HG03103 (cell line): ENCODE results near the gene FGFR2.

Source experiments
- ATAC-seq: cut with Tn5 transposase; IDR thresholded peaks from one replicate; pipeline ENCODE4 v1.9.1; 2021; ENCODE audit warnings: low read depth; ENCODE audit not compliant: unreplicated experiment

Gene FGFR2

DNA sequence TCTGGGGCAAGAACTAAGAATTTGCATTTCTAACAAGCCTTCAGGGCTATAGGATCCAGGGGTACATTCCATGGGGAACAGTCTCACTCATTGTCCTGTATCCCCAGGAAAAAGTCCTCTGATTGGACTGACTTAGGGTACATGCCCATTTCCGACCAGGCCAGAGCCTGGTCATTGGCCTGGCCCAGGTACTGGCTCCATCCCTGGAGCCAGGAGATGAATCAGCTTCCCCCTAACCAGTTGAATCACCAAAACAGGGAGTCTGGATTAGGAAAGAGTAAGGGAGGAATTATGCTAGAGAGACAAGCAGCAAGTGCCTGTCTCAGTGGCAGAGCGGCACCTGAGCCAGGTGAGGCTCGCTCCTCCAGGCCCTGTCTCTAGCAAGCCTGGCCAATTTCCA, 137.5 kb downstream of the FGFR2 start:
- ATAC-seq: no peak

DNA sequence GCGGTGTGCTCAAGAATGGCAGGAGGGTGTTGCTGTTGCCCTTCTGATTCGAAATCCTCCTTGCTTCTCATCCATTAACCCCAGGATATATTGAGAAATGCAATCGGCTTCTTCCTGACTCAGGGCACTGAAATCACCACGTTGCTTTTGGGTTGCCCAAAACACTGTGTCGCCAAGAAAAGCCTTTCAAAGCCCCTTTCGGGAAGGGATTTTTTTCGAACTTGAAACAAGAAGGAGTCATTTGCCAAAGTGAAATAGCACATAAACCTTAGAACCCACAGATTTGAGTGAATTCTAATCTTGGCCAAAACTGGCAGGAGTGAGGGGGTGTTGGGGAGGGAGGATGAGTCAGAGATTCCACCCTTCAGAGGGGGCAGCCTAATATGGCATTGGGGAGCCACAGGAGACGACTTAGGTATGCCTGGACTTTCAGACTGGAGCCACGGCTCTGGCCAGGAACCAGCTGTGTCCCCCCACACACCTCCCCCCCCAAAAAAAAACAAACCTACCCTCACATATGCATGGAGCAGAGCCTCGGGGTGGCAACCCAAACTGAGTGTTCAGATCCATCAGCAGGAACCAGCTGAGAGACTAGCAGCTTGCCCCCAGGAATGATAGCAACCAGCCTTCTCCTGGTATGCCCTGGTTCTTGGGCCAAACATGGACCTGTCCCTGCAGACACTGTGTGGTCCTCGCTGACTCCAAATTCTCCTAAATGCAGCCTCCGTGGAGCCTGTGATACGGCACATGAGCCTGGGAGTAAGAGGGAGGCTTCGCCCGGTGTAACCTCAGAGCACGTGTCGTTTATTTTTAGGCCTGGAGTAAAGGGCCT, 138.4 kb downstream of the FGFR2 start:
- no peak for ATAC-seq

DNA sequence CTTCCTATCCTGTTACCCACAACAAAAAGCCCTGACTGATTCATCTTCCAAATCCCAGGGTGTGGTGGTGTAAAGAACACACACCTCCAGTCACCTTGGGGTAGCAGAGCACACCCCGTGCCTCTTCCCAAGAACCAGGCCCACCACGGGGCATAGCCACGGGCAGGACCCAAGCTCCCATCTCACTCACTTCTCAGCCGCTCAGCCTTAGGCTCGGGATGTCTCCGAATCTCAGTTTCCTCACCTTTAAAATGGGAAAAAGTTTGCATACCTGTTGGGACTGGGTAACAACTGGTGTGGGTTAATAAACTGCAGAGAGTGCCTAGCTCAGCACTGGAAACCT, 139.0 kb downstream of the FGFR2 start:
- ATAC-seq: no peak

DNA sequence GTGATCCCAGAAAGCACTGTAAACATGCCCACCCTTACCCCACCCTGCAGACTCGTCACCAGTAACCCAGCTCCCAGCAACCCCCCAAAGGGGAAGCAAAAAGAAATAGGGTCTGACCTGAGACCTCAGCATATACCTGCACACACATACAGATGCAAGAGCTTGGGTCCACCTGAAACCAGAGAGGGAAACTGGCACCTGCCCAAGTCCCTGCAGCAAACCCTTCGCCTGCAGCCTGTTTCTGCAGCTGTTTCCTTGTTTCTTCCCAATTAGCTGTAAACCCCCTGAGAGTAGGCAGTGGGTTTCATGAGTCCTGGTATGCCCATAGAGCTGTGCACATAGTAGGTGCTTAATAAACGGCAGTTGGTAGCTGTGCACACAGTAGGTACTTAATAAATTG, 140.5 kb downstream of the FGFR2 start:
- ATAC-seq: no peak

DNA sequence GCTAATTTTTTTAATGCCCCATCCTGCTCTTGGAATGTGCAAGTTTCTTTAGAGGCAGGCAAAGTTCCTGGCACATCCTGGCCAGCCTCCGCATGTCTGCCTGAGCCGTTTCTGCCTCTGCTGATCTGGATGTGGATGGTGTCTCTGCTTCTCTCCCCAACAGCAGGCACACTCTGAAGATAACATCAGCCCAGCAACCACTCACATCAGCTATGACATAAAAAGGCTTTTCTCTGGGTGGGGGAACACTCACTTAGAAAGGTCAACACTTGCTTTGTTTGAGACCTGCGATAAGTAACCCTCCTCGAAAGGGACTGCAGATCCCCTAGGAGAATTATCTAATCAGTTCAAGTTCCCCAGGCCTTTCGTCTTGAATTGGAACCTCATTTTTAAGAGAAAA, 142.9 kb downstream of the FGFR2 start:
- ATAC-seq: no peak

DNA sequence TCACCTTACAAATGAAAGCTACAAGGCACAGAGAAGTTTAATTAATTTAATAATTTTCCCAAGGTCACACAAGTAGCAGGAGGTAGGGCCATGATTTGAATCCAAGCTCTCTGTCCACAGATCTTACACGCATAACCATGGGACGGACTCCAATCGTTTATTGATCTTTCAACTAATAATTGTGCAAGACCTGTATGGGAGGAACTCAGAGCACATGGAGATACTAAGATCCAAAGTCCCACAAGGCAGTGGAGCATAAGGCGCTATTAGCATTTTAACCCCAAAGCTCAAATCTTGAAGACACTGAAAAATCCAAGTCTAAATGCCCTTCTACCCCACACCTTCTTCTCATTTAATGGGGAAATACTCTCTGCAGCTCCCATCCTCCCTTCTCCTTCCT, 143.5 kb downstream of the FGFR2 start:
- ATAC-seq: no peak

DNA sequence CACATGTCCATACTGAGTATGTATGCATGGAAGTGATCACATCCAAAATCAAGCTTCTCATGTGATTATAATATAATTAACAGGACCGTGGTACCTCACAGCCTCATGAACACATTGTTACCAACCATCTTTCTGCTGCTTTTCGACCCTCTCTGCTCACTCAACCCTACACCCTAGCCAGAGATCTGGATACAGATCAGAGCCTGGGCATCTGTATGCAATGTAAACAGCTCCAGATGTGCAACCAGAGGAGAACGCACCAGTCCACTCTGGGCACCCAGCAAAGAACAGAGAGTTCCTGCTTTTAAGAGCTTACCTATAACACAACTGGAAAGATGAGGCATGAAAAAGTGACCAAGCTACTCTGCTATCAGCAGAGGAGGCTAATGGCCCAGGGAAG, 145.1 kb downstream of the FGFR2 start:
- no peak for ATAC-seq

DNA sequence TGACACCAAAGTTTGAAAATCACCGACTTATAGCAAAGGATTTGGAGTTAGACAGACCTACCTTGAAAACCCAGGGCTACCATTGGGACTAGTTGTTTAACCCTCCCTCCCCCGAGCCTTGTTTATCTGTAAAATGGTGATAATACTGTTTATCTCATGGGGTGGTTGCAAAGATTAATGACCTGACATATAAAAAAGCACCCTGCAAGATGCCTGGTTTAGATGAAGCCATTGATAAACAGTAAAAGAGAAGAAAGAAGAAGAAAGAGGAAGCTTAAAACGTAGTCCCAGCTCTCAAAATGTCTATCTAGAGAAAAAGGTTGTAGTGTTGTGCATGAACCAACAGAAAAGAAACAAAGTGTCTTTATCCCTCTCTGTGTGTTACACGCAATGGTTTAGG, 145.7 kb downstream of the FGFR2 start:
- no peak for ATAC-seq

DNA sequence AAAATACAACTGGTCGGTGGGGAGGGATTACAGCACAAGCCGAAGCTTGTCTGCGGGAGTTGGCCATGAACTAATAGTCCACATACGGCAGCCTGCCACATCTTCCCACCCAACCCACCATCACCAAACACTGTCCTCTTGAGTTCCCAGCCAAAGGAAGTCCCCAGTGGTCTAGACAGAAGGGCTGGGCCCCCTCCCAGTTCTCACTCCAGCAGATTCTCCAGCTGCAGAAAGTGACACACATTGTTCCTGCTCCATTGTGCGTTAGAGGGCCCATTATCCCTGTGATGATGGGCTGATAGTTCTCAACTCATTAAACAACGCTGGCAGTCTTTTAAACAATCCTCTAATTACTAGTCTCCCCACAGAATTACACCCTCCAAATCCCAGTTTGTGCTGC, 148.0 kb downstream of the FGFR2 start:
- ATAC-seq: no peak

DNA sequence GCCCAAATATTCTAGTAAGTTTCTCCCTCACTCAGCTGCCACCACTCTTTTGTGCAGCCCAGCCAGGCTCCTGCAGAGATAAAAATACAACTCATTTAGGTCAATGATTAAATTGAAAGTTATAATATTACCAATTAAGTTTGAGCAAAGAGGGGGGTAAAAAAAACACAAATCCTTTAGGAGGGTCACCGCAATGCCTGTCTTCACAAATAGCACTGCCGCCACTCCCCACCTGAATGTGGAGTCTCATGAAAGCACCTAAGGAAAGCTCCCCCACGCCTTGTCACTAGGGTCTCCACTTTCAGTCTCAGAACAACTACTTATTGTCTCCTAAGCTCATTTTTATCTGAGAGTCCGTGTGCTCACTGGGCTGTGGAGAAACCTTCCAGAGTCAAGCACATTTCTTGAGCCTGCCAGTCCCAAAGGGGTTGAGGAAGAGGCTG, 148.7 kb downstream of the FGFR2 start:
- no peak for ATAC-seq

DNA sequence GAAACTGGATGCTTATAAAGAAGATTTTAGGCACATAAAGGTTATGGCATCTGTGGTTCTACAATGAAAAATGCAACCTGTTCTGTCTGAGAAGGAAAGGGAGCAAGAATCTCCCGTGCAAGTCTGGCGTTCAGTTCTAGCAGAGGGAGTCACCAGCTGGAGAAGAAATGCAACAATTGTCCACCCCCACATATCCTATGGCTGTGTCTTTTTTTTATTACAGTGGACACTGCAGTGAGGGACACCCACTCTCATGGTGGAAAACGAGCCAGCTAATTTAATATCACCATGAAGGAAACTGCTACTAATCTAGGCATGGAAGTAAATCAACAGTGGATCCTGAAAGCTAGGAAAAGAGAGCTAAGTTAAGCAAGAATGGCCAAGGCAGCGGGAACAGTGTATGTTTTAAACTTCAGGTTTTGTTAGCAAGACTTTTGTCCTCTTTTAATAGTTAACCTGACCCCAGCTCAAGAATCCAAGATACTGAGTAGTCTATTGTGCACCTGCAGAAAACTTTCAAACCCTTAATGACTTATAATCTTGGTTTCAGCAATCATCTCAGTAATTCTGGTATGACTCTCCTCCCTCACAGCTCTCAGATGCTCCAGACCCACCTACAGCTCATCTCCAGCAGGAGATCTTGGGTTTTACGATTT, 149.3 kb downstream of the FGFR2 start:
- peak; percentile 79 for ATAC-seq

DNA sequence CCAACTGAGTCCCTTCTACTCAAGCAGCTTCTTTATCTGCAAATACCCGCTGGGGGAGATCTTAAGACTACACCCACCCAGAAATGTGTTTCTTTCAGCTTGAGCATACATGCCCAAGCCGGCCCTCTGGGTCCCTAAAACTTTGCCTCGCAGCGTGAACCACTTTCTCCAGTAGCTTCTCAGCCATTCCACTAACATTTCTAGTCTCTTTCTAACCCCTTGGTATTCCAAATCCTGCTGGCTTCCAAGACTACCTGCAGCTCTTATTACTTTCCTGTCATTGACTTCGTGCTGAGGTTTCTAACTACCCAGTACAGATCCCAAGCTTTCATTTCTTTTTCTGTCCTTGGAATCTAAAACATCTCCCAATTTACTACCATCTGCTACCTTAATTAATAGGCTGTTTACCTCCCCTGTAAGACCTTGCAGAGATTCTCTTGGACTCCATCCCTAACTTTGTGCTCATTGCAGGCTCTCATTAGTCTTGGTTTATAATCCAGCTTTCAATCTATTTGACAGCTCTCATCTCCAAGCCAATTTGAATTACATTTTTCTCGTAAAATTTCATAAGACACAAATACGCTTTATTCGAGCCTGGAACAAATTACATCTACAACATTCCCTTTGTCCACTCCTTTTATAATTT, 153.6 kb downstream of the FGFR2 start:
- no peak for ATAC-seq

DNA sequence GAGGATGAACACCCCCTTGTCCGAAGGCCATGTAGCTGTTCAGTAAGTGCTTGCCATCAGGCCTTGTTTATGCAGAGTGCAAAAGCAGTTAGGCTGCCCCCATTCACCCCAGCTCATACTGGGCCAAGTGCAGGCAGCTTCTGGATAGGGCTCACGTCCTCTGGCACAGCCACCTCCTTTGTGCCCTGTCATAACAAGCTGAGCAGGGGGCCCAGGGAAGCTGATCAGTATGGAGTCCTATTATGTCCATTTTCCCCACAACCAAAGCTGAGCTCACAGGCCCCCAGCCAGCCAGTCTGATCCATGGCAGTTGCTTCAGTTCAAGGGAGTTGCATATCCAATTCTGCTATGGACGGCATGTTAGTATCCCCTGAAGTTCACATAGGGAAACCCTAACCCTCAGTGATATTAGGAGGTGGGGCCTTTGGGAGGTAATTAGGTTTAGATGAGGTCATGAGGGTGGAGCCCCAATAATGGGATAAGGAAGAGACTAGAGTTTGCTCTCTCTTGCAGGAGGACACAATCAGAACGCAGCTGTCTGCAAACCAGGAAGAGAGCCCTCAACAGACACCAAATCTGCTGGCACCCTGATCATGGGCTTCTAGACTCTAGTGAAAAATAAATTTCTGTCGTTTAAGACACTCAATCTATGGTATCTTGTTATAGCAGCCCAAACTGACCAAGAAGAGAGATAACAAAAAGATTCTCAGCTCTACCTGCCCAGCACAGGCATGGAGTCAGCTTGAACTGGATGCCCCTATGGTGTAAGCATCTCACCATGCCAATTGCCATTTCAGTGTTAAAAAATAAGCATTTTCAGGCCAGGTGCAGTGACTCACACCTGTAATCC, 155.9 kb downstream of the FGFR2 start:
- ATAC-seq: no peak

DNA sequence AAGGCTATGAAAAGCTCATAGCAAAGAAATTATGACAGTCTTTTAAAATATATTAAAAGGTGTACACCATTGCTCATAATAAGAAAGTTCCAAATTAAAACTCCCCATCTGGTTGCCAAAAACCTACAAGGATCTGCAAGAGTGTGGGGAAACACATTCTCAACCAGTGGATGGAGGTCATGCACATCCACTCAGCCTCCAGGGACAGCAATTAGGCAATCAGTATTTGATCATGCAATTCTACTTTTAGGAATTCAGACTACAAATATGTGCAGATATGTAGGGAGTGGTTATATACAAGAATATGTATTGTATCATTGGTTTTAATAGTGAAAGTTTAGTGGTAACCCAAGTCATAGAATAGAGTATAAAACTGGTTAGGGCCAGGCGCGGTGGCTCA, 157.8 kb downstream of the FGFR2 start:
- ATAC-seq: no peak

DNA sequence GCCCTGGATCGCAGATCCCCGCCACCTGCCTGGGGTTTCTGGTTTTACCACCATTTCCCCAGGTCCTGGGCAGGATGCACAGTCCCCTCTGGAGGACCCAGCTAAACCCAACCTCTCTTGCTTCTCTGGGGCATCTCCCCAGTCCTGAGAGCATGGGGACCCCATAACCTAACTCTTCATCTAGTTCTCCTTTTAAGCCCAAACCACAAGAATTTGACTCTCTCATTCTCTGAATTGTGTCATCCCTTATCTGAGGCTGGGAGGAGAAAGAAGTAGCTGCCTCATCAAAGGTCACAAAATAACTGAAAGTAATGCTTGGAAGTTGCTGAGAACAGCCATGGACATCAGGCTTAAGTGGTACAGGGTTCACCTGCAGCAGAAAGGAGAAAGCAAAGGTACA, 159.9 kb downstream of the FGFR2 start:
- ATAC-seq: no peak

DNA sequence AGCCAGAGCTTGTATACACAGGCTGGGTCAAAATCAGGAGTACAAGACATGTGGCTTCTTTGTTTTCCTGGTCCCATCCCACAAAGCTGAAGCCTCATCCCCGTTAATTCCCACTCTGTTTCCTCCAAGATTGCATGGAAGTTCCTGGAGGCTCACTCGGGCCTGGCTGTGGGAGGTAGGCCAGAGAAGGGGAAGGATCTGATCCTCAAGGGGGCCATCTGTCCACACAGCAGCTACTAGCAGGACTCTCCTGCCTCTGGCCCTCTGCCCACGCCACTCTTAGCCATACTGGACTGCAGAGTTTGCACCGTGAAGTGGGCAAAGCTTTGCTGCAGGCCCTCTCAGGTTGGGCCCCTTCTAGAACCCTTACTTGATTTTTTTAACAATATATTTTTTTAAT, 160.6 kb downstream of the FGFR2 start:
- no peak for ATAC-seq

DNA sequence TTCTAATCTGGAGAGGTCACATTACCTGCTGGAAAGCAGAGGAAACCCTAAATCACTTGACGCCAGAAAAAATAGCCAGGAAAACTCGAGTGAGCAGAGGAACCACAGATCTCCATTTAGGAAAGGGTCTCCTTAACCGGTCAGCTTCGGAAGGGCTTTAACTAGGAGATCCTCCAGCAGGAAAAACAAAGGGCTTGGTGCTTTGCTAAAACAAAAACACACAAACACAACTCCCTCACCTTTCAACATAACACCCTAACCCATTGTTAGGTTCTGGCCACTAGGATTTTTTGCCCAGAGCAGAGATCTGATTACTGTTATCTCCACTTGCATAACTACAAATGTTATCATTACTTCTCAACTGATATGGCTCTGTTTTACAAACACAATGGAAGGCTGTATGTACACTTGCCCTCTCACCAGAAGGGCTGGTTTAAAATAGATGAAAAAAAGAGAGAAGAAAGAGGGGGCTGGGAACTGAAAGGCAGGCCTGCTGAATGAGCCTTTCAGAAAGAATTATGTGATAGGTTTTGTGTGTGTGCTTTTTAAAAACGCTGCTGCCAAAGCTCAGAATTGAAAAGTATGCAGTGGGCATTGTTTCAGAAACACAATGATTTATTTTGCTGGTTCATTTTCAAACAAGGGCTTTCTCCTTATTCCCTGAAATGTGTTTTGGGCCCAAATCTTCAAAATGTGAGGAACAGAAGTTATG, 161.5 kb downstream of the FGFR2 start:
- ATAC-seq: no peak

DNA sequence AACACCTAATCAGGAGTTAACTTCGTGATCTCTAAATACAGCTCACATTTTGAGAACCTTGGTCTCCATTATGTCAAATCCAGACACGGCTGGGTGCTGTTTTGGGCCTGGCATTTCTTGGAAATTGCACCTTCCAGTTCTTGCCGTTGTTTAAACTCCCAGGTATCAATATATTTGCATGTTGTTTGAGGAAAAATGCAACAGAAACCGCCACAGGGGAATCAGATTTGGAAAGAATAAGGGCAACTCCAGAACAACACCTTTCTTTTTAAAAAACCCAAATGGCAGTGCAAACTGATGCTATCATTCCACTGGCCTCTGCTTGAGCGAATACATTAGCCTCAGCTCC, 162.0 kb downstream of the FGFR2 start:
- no peak for ATAC-seq

DNA sequence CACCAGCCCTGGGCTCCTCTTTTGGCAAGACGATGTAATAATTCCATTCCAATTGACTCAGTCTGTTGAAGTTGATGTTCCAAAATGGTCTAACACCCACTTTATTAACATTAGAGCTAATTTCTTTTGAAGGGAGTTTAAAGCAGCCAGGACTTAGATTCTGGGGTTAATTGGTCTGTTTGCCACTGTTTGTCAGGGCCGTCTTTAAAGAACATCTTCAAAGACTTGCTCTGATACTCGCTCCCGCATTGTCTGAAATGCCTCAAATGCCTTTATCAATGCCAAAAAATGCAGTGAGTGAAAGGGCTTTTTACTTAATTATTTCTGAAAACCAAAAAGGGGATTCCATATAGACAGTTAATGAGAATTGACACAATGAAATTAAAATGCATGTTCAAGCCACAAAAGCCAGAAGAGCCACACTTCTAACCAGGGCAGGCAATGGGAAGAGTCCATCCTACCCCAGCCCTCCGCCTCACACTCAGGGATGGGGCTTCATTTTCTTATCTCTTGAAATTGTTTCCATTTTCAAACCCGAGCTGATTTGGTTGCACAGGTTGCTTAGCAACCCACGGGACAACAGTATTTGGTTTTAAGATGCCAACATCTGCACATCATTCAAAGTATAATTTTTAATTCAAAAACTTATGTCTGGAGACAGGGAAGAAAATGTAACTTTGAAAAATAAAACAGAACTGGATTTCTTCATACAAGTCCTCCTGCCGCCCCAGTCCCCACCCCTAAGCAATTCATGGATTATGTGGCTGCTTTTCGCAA, 163.0 kb downstream of the FGFR2 start:
- ATAC-seq: no peak

DNA sequence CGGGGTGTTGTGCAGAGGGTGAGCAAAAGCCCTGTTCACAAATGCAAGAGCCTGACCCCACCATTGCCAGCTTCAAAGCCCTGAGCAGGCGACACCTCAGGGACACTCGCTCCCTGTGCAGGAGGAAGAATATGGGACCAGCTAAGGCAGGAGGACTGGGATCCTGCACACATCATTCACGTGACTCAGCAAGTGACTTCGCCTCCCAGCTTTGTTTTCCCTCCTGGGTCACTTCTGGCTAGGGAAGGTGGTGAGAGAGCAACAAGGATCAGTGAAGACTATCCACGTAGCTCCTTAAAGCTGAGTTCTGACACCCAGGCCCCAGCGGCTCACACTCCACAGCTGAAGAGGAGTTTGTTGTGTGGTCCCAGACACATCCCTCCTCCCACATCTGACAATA, 164.3 kb downstream of the FGFR2 start:
- no peak for ATAC-seq
